HG02884 (cell line): ENCODE measurements around the gene UBXN11.
A peak's percentile ranks its signal among the peaks of the same experiment; 100 is the strongest.

Experiments
- ATAC-seq: cut with Tn5 transposase; IDR thresholded peaks from one replicate; pipeline ENCODE4 v1.9.1; 2021; ENCODE audit warnings: mild to moderate bottlenecking, moderate library complexity; ENCODE audit not compliant: unreplicated experiment

The UBXN11 gene

DNA sequence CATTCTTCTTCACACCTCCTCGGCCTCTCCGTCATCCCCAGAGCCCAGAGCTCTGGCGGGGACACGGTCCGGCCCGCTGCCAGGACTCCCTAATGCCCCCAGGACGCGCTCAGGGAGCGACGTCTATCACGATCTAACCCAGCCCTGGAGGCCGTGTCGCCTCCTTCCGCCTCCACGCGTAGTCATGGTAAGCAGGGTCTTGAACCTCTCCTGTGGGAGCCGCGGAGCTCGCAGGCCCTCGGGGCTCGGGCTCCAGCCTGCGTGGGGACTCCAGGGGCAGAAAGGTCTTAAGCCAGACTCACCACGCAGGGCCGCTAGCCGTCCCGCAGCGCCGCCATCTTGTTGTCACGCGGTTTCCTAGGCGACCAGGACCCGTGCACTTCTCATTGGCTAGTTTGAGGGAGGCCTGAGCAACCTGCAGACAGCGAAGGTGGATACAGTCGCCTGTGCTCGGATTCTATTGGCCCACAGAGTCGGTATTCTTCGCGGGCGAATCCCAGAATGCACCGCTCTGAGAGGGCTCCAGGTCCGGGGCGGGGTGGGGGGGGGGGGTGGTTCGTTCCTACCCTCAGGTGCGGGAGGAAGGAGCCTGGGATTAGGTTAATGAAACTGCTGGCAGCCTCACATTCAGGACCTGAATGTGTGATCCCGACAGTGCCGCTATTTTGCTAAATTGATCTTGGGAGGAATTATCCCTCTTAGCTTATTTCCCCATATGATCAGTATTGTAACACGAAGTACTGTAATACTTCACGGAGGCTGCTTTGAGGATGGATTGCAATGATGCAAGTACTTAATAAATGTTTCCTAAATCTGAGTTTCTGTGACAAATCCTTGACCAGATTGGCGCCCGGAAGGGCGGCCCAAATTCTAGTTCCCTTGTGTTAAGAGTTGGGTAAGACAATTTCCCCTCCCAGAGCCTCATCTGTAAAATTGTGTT is at the start of gene UBXN11:
TSS of gene UBXN11 (minus strand) at position 347 of the 940 bp plus-strand sequence. CDS start 3,753 bp downstream, outside the sequence.
- ATAC-seq, result peak; percentile 97

DNA sequence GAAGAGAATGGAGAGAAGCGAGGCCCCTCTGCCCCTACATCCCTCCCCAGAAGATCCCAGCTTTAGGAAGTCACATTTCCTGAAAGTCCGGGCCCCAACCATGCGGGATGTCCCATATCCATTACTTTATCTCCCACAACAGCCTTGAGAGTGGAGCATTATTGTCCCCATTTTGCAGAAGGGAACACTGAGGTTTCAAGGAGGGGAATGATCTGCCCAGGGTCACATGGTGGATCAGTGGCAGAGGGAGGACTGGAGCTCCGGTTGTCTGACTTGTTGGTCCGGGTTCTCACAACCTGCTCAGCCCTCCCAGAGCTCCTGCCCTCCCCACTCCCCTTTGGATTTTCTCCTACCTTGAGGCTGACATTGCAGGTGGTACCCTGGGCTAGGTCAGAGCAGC is 49.7 kb upstream of the UBXN11 start:
- no peak for ATAC-seq

DNA sequence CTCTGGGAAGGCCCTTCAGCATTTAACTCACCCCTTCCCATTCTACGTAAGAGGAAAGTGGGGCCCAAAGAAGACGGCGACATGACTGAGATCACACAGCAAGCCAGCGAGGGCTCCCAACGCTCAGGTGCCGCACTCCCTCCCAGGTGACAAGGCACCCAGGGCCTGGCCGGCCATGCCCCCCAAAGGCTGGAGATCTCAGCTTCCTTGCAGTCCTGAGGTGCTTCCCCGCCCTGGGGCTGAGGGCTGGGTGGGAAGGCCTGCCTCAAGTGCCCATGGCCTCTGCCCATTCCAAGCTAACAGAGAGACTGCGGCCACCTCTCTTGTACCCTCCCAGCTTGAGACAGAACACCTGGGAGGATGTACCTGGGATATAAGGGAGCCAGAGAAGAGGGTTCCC is 48.5 kb upstream of the UBXN11 start:
- no peak for ATAC-seq

GRCh38 chr1:26353976-26354820 is 47.8 kb upstream of the UBXN11 start, which contains the start of gene CRYBG2:
Gene CRYBG2, minus strand, starts transcription at chr1:26354130. Its CDS starts 7,473 bp downstream, at chr1:26346657.
- no peak for ATAC-seq

GRCh38 chr1:26353210-26353859 is 46.9 kb upstream of the UBXN11 start:
- no peak for ATAC-seq

- no peak for ATAC-seq
These were observed 45.9 kb upstream of the UBXN11 start for GRCh38 chr1:26352338-26352679.

DNA sequence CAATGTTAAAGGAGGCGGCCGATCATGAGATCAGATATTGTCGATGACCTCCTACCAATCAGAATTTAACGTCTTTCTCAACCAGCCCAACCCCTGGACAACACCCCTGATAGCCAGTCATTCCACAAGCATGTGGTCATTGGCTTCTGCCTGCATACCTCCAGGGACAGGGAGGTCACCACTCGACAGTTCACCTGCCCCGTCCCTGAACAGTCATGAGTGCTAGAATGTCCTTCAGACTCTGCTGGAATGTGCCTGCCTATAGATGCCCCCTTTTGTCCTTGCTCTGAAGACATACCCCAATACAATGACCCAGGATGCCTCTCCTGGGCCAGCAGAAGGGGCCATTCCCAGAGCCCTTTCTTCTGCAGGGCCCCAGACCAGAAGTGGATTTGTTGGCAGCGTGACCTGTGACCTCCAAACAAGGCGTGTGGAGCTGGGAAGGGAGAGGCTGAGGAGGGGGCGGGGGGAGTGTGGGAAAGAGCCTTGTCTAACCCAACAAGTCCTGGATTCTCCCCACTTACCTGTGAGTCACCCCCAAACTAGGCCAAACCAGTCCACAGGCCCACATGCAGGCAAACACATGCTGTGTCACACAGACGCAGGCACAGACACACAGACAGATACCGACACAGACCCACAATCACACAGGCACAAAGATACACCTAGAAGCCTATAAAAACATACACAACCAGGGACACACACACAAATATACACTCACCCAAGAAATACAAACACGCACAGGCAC is 45.3 kb upstream of the UBXN11 start:
- no peak for ATAC-seq

- no peak for ATAC-seq
These were observed 44.5 kb upstream of the UBXN11 start for GRCh38 chr1:26350701-26351589.

DNA sequence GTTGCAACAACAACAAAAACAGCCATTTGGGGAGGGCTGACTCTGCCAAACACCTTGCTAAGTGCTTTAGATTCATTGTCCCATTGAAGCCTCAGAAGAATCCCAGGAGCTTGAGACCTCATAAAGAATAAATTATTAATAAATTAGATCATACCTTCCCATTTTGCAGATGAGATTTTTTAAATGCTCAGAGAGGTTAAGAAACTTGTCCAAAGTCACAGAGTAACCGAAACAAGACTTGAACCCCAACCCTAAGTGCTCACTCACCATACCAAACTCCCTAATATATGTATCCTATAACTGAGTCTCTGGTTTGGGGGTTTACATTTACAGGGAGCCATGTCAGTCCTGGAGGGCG is 43.9 kb upstream of the UBXN11 start:
- ATAC-seq, result no peak

GRCh38 chr1:26349877-26350244 is 43.4 kb upstream of the UBXN11 start:
- ATAC-seq, result no peak

- no peak for ATAC-seq
These were observed 42.9 kb upstream of the UBXN11 start for GRCh38 chr1:26349188-26349876.

DNA sequence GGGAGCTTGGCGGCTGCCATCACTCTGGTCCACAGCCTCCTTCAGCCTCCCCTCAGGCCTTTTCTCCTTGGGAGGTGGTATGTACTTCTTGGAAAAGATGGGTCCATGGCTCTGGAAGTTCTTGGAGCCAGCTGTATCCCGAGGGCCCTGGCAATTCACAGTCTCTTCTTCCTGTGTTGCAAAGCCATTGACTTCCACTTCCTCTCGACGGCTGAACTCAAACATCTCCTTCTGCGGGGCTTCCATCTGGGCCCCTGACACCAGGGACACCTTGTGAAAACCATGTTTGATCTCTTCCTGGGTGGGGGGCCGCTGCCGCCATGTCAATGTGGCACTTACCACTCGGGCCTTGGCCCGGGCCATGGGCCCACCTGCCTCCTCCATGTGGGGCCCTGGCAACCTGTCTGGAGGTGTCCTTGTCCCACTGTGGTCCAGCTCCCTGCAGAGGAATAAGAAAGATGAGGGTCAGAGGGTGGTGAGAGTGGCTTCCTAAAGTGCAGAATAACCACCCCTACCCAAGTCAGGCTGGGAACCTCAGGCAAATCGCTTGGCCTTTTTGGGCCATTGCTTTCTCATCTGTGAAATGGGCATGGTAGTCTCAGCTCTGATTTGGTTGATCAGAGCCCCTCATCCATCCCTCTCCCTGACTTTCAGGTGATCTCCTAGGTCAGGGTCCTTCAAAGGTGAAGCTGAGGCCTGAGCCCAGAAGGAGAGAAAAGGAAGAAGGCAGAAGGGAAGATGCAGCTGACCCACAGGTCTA is 40.0 kb upstream of the UBXN11 start:
- no peak for ATAC-seq

DNA sequence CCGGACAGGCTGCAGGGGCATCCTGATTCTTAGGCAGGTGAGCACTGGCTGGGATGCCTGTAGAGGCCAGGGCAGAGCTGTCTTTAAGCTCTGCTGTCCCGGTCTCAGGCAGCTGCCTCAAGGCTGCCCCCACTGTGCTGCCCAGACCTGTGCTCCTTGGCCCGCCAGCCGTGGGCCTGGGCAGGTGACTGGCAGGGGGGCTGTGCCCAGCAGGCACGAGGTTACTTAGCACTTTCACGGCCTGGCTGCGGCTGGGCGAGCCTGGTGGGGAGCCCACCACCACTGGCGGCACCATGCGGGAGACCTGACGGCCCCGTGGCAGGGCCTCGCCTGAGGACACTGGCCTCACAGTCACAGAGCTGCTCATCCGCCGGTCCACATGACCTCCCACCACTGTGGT is 39.3 kb upstream of the UBXN11 start:
- ATAC-seq, result no peak

- ATAC-seq, result no peak
These were observed 37.9 kb upstream of the UBXN11 start for GRCh38 chr1:26344147-26344920.

GRCh38 chr1:26340047-26340481 is 33.6 kb upstream of the UBXN11 start:
- no peak for ATAC-seq

DNA sequence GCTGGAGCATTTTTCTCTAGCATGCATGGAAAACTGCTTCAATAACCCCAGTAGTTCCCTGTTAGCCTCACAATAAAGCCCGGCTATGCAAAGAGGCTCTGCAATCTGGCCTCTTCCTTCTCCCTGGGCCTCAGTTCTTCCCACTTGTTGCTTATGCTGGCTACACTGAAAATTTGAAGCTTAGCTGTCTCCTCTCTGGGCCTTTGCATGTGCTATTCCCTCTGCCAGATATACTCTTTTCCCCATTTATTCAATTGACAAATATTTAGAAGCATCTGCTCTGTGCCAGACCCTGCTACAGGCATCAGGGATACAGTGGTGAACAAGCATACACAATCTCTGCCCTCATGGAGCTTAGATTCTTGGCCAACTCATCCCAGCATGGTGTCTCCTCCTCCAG is 32.2 kb upstream of the UBXN11 start:
- no peak for ATAC-seq

DNA sequence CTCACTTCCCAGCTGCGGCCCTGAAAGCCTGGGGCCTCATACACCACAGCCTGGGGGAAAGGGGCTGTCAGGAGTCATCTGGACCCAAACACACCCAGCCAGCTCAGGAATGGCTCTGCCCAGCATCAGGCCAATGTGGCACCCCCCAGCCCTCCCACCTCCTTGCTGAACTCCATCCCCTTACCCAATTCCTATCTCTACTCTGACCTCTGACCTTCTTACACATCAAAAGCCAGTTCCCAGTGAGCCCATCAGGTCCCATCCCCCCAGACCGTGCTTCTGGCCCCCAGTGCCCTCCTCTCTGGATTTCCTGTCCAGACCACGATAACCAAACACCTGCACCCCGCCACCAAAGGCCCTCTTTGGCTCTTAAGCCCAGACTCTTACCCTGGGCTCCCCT is 31.2 kb upstream of the UBXN11 start:
- ATAC-seq, result no peak

DNA sequence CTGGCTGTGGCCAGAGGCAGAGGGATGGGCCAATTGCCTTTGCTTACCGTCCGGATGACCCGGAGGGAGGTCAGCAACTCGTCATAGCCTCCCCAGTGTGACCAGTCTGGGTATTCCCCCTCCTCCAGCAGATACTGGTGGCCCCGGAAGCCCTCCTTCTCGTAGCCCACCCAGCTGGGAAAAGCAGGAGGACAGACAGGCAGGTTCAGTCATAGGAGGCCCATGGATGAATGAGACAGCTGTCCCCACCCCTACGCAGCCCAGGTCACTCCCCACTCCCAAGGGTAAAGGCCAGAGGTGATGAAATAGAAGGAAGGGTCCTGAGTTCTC is 30.7 kb upstream of the UBXN11 start:
- no peak for ATAC-seq
